Choroid plexus epithelial cell (primary cell): ENCODE data around the gene PITX3.

Experiments used
- DNase-seq: peaks from one replicate; pipeline ENCODE4 v3.0.0-alpha.2; 2010; ENCODE audit warnings: low read depth
- H3K4me3 ChIP-seq: 2 replicates; pipeline ENCODE4 v1.5.1; 2011; ENCODE audit warnings: low read depth, mild to moderate bottlenecking, control low read depth, low read length, moderate library complexity
- TF ChIP-seq, protein P1 (sequence below): conservative IDR thresholded peaks from 2 replicates; pipeline ENCODE4 v1.5.1; 2011; ENCODE audit warnings: low read depth, mild to moderate bottlenecking, control low read depth, inconsistent platforms, low read length, moderate library complexity

Gene PITX3

DNA sequence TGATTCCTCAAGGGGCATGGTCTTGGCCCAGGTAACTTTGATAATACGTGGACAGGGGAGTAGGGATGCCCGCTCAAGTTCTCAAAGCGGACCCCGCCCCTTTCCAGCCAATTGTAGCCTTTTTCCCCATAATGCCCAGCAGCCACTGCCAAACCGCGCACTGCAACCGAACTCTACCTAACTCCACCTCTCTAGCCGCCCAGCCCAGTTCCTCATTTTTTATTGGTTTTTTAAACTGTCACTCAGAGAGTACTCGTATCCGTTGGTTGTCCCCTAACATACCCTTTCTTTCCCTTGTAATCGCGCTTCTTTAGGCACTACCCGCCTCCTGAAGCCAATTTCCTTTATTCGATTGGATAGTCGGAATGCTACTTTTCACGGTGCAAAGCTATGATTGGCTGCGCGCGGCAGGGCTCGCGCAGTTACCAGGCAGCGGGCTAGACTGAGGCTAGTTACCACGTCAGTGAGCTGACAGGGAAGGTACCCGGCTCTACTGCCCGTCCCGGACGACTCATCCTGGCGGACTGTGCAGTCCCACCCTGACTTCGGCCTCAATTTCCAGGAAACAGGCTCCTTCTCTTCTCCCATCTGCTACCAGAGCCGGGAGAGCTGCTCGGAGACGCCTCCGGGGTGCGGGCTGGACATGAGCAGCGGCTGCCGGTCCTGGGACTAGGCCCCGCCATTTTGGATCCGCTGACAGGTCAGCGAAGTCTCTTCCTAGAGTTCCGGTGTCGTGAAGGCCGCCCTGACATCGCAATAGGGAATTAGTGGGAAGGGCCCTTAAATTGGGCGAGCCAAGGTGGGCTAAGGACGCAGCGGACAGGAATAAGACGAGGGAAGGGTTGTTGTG lies 4.0 kb upstream of the PITX3 start, which contains the start of gene GBF1:
Gene GBF1, plus strand, starts transcription at position 451 of the 850 bp plus-strand sequence. CDS start 13,407 bp downstream, outside the sequence.
- peak; percentile 100 for DNase-seq
- H3K4me3 ChIP-seq, result peak within 1 kb of the TSS; percentile 99
- TF ChIP-seq, protein P1, sequence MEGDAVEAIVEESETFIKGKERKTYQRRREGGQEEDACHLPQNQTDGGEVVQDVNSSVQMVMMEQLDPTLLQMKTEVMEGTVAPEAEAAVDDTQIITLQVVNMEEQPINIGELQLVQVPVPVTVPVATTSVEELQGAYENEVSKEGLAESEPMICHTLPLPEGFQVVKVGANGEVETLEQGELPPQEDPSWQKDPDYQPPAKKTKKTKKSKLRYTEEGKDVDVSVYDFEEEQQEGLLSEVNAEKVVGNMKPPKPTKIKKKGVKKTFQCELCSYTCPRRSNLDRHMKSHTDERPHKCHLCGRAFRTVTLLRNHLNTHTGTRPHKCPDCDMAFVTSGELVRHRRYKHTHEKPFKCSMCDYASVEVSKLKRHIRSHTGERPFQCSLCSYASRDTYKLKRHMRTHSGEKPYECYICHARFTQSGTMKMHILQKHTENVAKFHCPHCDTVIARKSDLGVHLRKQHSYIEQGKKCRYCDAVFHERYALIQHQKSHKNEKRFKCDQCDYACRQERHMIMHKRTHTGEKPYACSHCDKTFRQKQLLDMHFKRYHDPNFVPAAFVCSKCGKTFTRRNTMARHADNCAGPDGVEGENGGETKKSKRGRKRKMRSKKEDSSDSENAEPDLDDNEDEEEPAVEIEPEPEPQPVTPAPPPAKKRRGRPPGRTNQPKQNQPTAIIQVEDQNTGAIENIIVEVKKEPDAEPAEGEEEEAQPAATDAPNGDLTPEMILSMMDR, result no peak

DNA sequence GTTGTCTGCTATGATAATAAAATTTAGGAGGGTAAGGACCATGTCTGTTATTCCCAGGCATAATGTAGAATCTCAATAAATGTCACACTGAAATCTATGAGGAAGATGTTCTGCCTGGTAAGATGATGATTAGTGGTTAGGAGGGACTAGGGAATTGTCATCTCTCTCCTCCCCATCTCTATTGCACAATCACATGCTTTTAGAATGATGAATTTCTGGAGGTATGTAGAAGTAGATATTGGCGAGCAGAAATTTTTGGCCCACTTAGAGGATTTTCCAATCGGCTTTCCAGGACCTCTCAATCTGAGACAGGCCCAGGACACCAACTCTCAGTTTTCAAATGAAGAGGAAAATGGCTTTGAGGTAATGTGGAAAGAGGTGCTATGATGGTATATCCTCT lies 2.0 kb upstream of the PITX3 start:
- DNase-seq, result peak; percentile 80
- TF ChIP-seq, protein P1, result no peak
- no peak overlapping the region for H3K4me3 ChIP-seq

- peak overlapping the region; percentile 72 for H3K4me3 ChIP-seq
- TF ChIP-seq, protein P1, result no peak
Observed at GRCh38 chr10:102242118-102242485, 790 bp upstream of the PITX3 start.

GRCh38 chr10:102241032-102241443 lies 274 bp downstream of the PITX3 start:
- H3K4me3 ChIP-seq, result peak overlapping the region; percentile 72
- TF ChIP-seq, protein P1, result no peak
- DNase-seq, result no peak

More at GRCh38 chr10:102242118-102242485, 790 bp upstream of the PITX3 start:
- DNase-seq, result no peak

DNA sequence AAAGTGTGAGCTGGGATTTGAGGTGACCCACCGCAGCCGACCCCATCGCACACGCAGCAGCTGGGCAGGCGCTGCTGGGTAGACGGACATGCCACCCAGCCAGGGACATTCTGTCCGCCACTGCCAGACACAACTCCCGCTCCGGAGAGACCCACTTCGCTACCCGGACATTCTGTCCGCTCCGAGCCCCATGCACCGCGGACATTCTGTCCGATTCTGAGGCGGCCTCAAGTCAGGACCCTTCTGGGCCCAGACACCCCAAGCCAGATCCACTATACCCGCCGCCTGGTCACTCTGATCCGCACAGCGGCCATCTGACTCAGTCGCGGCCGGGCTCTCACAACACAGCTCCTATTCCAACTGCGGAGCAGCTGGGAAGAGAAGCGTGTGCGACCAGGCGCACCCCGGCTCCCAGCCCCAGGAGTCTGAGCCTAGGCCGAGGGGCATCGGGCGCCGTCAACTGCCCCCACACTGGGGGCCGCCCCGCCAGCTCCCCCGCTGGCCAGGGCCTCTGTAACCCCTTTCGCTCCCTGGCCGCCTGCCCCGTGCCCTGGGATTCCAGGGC lies 763 bp downstream of the PITX3 start:
- peak overlapping the region; percentile 72 for H3K4me3 ChIP-seq
- DNase-seq, result no peak
- TF ChIP-seq, protein P1, result no peak

- no peak for DNase-seq
- no peak overlapping the region for H3K4me3 ChIP-seq
- TF ChIP-seq, protein P1, result no peak
Observed at GRCh38 chr10:102237711-102238252, 3.5 kb downstream of the PITX3 start.
